Cerebellar cortex (tissue), 1 donor: ENCODE measurements around the gene PCDHA2.
A peak's percentile ranks its signal among the peaks of the same experiment; 100 is the strongest.
"Not testable (repeated sequence)": the region's sequence is repeated elsewhere in the genome, so short reads cannot be mapped to it uniquely, and the experiment has no call there.

Source experiments
- DNase-seq: peaks from one replicate; pipeline ENCODE4 v3.0.0-alpha.2; 2015; ENCODE audit warnings: low spot score

PCDHA2 gene

GRCh38 chr5:140821375-140822280 is 27.0 kb downstream of the PCDHA2 start, which contains the start of gene PCDHA5:
TSS of gene PCDHA5 (plus strand) at chr5:140821613.
- peak; percentile 47 for DNase-seq

- DNase-seq: no peak
Observed at GRCh38 chr5:140822281-140822629, 27.6 kb downstream of the PCDHA2 start.

DNA sequence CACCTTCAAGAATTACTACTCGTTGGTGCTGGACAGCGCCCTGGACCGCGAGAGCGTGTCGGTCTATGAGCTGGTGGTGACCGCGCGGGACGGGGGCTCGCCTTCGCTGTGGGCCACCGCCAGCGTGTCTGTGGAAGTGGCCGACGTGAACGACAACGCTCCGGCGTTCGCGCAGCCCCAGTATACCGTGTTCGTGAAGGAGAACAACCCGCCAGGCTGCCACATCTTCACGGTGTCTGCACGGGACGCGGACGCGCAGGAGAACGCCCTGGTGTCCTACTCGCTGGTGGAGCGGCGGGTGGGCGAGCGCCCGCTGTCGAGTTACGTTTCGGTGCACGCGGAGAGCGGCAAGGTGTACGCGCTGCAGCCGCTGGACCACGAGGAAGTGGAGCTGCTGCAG is 28.3 kb downstream of the PCDHA2 start:
- not testable (repeated sequence) for DNase-seq

GRCh38 chr5:140823475-140823874 is 28.8 kb downstream of the PCDHA2 start:
- DNase-seq: no peak

DNA sequence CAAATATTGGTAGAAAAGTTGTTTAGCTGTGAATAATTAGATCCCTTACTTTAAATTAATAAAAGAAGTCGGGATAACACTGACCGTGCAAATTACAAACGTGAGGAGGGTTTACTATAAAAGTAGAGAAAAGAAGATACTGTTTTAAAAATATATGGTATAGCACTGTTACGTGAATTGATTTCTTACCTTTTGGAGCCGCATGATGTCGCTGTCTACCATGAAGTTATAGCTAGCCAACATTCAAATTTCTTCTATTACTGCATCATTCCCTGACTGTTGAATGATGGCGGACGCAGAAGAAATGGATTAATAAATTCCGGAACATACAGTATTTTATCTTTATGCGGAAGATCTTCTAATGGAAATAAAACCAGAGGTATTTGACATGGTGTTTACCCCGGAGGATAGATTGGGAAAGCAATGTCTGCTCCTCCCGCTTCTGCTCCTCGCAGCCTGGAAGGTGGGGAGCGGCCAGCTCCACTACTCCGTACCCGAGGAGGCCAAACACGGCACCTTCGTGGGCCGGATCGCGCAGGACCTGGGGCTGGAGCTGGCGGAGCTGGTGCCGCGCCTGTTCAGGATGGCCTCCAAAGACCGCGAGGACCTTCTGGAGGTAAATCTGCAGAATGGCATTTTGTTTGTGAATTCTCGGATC is 33.2 kb downstream of the PCDHA2 start, which contains the start of gene PCDHA6:
Gene PCDHA6 (plus strand): TSS at position 257 of the 658 bp plus-strand sequence. CDS start 132 bp downstream, at position 389.
- DNase-seq: peak; percentile 34

DNA sequence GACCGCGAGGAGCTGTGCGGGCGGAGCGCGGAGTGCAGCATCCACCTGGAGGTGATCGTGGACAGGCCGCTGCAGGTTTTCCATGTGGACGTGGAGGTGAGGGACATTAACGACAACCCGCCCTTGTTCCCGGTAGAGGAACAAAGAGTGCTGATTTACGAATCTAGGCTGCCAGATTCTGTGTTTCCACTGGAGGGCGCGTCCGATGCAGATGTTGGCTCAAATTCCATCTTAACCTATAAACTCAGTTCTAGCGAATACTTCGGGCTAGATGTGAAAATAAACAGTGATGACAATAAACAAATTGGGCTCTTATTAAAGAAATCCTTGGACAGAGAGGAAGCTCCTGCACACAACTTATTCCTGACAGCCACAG is 33.7 kb downstream of the PCDHA2 start:
- no peak for DNase-seq

DNA sequence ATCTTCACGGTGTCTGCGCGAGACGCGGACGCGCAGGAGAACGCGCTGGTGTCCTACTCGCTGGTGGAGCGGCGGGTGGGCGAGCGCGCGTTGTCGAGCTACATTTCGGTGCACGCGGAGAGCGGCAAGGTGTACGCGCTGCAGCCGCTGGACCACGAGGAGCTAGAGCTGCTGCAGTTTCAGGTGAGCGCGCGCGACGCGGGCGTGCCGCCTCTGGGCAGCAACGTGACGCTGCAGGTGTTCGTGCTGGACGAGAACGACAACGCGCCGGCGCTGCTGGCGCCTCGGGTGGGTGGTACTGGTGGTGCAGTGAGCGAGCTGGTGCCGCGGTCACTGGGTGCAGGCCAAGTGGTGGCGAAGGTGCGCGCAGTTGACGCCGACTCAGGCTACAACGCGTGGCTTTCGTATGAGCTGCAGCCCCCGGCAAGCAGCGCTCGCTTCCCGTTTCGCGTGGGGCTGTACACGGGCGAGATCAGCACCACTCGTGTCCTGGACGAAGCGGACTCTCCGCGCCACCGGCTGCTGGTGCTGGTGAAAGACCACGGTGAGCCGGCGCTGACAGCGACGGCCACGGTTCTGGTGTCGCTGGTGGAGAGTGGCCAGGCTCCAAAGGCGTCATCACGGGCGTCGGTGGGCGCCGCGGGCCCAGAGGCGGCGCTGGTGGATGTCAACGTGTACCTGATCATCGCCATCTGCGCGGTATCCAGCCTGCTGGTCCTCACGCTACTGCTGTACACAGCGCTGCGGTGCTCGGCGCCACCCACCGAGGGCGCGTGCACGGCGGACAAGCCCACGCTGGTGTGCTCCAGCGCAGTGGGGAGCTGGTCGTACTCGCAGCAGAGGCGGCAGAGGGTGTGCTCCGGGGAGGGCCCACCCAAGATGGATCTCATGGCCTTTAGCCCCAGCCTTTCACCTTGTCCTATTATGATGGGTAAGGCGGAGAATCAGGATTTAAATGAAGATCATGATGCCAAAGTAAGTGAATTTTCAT is 35.2 kb downstream of the PCDHA2 start:
- not testable (repeated sequence) for DNase-seq

GRCh38 chr5:140833993-140834392 is 39.3 kb downstream of the PCDHA2 start, which contains the start of gene PCDHA7:
TSS of gene PCDHA7 (plus strand) at chr5:140834269. CDS start at chr5:140834384, 115 bp downstream.
- peak; percentile 36 for DNase-seq

DNA sequence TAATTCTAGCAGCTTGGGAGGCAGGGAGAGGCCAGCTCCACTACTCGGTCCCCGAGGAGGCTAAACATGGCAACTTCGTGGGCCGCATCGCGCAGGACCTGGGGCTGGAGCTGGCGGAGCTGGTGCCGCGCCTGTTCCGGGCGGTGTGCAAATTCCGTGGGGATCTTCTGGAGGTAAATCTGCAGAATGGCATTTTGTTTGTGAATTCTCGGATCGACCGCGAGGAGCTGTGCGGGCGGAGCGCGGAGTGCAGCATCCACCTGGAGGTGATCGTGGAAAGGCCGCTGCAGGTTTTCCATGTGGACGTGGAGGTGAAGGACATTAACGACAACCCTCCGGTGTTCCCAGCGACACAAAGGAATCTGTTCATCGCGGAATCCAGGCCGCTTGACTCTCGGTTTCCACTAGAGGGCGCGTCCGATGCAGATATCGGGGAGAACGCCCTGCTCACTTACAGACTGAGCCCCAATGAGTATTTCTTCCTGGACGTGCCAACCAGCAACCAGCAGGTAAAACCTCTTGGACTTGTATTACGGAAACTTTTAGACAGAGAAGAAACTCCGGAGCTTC is 39.9 kb downstream of the PCDHA2 start:
- DNase-seq: not testable (repeated sequence)

DNA sequence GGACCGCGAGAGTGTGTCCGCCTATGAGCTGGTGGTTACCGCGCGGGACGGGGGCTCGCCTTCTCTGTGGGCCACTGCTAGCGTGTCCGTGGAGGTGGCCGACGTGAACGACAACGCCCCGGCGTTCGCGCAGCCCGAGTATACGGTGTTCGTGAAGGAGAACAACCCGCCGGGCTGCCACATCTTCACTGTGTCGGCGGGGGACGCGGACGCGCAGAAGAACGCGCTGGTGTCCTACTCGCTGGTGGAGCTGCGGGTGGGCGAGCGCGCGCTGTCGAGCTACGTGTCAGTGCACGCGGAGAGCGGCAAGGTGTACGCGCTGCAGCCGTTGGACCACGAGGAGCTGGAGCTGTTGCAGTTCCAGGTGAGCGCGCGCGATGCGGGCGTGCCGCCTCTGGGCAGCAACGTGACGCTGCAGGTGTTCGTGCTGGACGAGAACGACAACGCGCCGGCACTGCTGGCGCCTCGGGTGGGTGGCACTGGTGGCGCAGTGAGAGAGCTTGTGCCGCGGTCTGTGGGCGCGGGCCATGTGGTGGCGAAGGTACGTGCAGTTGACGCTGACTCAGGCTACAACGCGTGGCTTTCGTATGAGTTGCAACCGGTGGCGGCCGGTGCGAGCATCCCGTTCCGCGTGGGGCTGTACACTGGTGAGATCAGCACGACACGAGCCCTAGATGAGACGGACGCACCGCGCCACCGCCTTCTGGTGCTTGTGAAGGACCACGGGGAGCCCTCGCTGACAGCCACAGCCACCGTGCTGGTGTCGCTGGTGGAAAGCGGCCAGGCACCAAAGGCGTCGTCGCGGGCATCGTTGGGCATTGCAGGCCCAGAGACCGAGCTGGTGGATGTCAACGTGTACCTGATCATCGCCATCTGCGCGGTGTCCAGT is 41.2 kb downstream of the PCDHA2 start:
- no peak for DNase-seq

- peak; percentile 66 for DNase-seq
Observed at GRCh38 chr5:140840978-140841962, 46.6 kb downstream of the PCDHA2 start, which contains the start of gene PCDHA8. TSS of gene PCDHA8 (plus strand) at chr5:140841187. CDS start at chr5:140841322, 135 bp downstream.

GRCh38 chr5:140842798-140843733 is 48.4 kb downstream of the PCDHA2 start:
- DNase-seq: no peak
